Thoracic aorta (tissue), 2 donors: Measurements from ENCODE around the gene TXLNA. TPM values are rescaled to one million over a fixed set of nuclear protein-coding genes. Genes with fewer than 3 reads are reported as not detected.
A peak's percentile ranks its signal among the peaks of the same experiment; 100 is the strongest.

ENCODE experiments used
- ATAC-seq: fragments of 150-250 bp; one replicate; pipeline ENCODE4 v1.8.0; 2017; ENCODE audit warnings: low read depth; ENCODE audit not compliant: insufficient number of reproducible peaks, low FRiP score
- DNase-seq: peaks from one replicate; pipeline ENCODE4 v3.0.0-alpha.2; 2020; ENCODE audit warnings: low spot score
- H3K27ac ChIP-seq, 2 donors: fragments of 200-600 bp; sonication (generic); 1 replicate in 1 of 2; 2 replicates in 1 of 2; pipeline ENCODE4 v1.5.1; 2016; ENCODE audit warnings: mild to moderate bottlenecking in 2 of 2, moderate library complexity in 2 of 2
- H3K27me3 ChIP-seq: fragments of 200-600 bp; sonication (generic); replicated peaks from 2 replicates; pipeline ENCODE4 v1.6.0; 2016; ENCODE audit warnings: mild to moderate bottlenecking; ENCODE audit not compliant: insufficient read depth
- H3K36me3 ChIP-seq: fragments of 200-600 bp; sonication (generic); one replicate; pipeline ENCODE4 v1.5.1; 2016
- H3K4me1 ChIP-seq, 2 donors: fragments of 200-600 bp; sonication (generic); 1 replicate in 1 of 2; 2 replicates in 1 of 2; pipeline versions ENCODE4 v1.5.1 to v1.6.0; 2016; ENCODE audit warnings: low read depth in 2 of 2, mild to moderate bottlenecking in 1 of 2; ENCODE audit not compliant: control insufficient read depth in 1 of 2
- H3K4me3 ChIP-seq: fragments of 200-600 bp; sonication (generic); 2 replicates; pipeline ENCODE4 v1.5.1; 2016; ENCODE audit warnings: mild to moderate bottlenecking
- H3K9me3 ChIP-seq: fragments of 200-600 bp; sonication (generic); 2 replicates; pipeline ENCODE4 v1.5.1; 2016
- total RNA-seq, 2 donors: library from RNA; depleted of rRNA; stranded (reverse); fragments of >200 nt; gene quantifications; one replicate each; pipeline versions ENCODE4 v1.1.0 to v1.2.3, GENCODE V29; 2016
- TF ChIP-seq, protein P1 (sequence below): fragments of 200-600 bp; sonication (generic); IDR thresholded peaks from one replicate; pipeline ENCODE4 v1.5.1; 2019; ENCODE audit warnings: antibody characterized with exemption

Gene TXLNA
- total RNA-seq, 2 donors from 2014 or later: 57.5 to 89.5 TPM

GRCh38 chr1:32179193-32179442 is 357 bp upstream of the TXLNA start:
- Histone ChIP-seq H3K27ac (peak overlapping the region; percentile 92 to 94), H3K36me3 (peaks cover 4% of the 10 kb centered on the region), H3K4me3 (peak overlapping the region; percentile 82), H3K27me3 (no peaks in the 10 kb centered on the region), H3K9me3 (no peaks in the 10 kb centered on the region), H3K4me1 (peaks cover 18 to 44% of the 10 kb centered on the region in 2 donors)
- DNase-seq (no peak), ATAC-seq (peak; percentile 9)
- TF ChIP-seq, protein P1, sequence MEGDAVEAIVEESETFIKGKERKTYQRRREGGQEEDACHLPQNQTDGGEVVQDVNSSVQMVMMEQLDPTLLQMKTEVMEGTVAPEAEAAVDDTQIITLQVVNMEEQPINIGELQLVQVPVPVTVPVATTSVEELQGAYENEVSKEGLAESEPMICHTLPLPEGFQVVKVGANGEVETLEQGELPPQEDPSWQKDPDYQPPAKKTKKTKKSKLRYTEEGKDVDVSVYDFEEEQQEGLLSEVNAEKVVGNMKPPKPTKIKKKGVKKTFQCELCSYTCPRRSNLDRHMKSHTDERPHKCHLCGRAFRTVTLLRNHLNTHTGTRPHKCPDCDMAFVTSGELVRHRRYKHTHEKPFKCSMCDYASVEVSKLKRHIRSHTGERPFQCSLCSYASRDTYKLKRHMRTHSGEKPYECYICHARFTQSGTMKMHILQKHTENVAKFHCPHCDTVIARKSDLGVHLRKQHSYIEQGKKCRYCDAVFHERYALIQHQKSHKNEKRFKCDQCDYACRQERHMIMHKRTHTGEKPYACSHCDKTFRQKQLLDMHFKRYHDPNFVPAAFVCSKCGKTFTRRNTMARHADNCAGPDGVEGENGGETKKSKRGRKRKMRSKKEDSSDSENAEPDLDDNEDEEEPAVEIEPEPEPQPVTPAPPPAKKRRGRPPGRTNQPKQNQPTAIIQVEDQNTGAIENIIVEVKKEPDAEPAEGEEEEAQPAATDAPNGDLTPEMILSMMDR: no peak

DNA sequence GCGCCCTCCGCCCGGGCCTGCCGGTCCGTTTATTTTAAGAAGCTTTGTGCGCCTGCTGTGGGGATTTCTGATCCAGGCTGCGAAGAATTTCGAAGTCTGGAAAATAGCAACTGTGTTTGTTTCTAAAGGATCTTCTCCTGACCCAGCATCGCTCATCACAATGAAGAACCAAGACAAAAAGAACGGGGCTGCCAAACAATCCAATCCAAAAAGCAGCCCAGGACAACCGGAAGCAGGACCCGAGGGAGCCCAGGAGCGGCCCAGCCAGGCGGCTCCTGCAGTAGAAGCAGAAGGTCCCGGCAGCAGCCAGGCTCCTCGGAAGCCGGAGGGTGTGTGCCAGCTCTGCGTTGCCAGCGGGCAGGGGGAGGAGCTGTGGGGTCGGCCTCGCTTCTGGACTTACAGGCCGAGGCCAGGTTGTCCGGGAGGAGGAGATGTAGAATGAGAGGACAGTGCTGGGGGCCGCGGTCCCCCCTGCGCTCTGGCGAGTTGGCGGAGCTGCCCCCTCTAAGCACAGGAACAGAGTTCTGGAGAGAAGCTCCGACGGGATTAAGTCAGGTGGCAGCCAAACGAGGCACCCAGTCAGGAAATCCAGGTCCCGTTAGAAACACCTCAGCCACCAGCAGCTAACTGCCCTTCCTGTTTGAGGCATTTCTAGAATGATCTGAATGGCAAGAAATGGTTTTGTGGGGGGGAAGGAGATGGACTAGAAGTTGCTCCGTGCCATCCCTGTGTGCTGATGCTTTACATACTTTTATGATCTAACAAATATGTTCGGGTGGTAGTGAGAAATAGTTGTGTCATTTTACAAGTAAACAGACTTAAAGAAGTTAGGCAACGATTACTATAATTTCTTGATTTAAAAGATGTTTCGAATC is 948 bp downstream of the TXLNA start:
- Histone ChIP-seq H3K36me3 (peaks cover 11% of the 10 kb centered on the region), H3K27ac (peak overlapping the region; percentile 92 to 94), H3K27me3 (no peaks in the 10 kb centered on the region), H3K9me3 (no peaks in the 10 kb centered on the region), H3K4me3 (peak overlapping the region; percentile 82), H3K4me1 (peaks cover 20 to 55% of the 10 kb centered on the region in 2 donors)
- TF ChIP-seq, protein P1: no peak
- DNase-seq (no peak), ATAC-seq (peak; percentile 21)

- H3K27me3 ChIP-seq: no peaks in the 10 kb centered on the region
- ATAC-seq (no peak), DNase-seq (no peak)
- H3K27ac ChIP-seq: peak overlapping the region in 1 of 2 donors; percentile 92
- peaks cover 11% of the 10 kb centered on the region for H3K36me3 ChIP-seq
- peaks cover 20 to 55% of the 10 kb centered on the region in 2 donors for H3K4me1 ChIP-seq
- TF ChIP-seq, protein P1: no peak
- peak overlapping the region; percentile 82 for H3K4me3 ChIP-seq
- H3K9me3 ChIP-seq: no peaks in the 10 kb centered on the region
Observed at GRCh38 chr1:32181065-32181464, 1.6 kb downstream of the TXLNA start.

GRCh38 chr1:32181563-32181962 is 2.1 kb downstream of the TXLNA start:
- H3K4me3 ChIP-seq: peak overlapping the region; percentile 82
- H3K9me3 ChIP-seq: no peaks in the 10 kb centered on the region
- H3K4me1 ChIP-seq: peaks cover 20 to 55% of the 10 kb centered on the region in 2 donors
- no peak for DNase-seq
- H3K27ac ChIP-seq: no peak overlapping the region
- H3K36me3 ChIP-seq: peaks cover 11% of the 10 kb centered on the region
- H3K27me3 ChIP-seq: no peaks in the 10 kb centered on the region
- ATAC-seq: no peak
- TF ChIP-seq, protein P1: no peak

GRCh38 chr1:32182060-32182459 is 2.6 kb downstream of the TXLNA start:
- TF ChIP-seq, protein P1: no peak
- no peaks in the 10 kb centered on the region for H3K9me3 ChIP-seq
- peak overlapping the region; percentile 82 for H3K4me3 ChIP-seq
- H3K27ac ChIP-seq: no peak overlapping the region
- H3K36me3 ChIP-seq: peaks cover 15% of the 10 kb centered on the region
- no peaks in the 10 kb centered on the region for H3K27me3 ChIP-seq
- ATAC-seq: no peak
- DNase-seq: no peak
- peaks cover 20 to 55% of the 10 kb centered on the region in 2 donors for H3K4me1 ChIP-seq
